GM18909 (cell line): Measurements from ENCODE around the gene KRT78.

Source experiments
- ATAC-seq: cut with Tn5 transposase; IDR thresholded peaks from one replicate; pipeline ENCODE4 v1.9.1; 2021; ENCODE audit warnings: mild to moderate bottlenecking; ENCODE audit not compliant: unreplicated experiment, poor library complexity

Gene KRT78

DNA sequence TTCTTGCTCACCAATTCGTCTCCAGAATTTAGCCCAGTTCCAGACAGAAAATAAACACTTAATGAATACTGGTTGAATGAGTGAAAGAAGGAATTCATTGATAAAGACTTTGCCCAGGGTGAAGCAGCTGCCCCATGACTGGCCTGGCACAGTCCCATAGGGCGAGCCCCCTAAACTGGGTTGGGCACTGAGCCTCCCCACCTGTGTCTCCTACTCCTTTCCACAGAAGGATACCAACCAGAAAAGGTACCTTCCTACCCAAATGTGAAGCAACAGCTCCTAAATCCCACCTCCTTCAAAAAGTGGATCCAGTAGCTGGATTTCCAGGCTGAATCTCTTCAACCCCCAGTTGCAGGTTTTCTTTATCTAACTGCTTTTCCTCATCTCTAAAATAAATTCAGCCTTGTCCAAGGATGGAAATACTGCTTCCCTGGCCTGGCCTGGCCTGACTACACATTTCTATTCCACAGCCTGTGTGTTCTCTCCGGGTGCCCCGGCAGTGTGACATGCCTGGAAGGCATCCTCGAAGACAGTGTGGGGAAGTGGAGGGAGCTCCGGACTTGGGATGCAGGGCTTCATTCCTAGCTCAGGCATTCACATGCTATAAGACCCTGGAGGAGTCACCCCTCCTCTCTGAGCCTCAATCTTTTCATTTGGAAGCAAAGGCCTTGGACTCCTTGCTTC lies 60.5 kb downstream of the KRT78 start:
- no peak for ATAC-seq
